HuH-7 (cell line): Measurements from ENCODE around the gene NBEAL2.

Experiments
- DNase-seq: peaks from one replicate; pipeline ENCODE4 v3.0.0; 2011; ENCODE audit warnings: low spot score

NBEAL2 gene

GRCh38 chr3:46986782-46987310 is 7.4 kb downstream of the NBEAL2 start:
- no peak for DNase-seq

- no peak for DNase-seq
Observed at GRCh38 chr3:46987319-46987742, 7.9 kb downstream of the NBEAL2 start.

- no peak for DNase-seq
Observed at GRCh38 chr3:46987743-46988401, 8.4 kb downstream of the NBEAL2 start.

- no peak for DNase-seq
Observed at GRCh38 chr3:46988616-46989015, 9.2 kb downstream of the NBEAL2 start.

- DNase-seq: no peak
Observed at GRCh38 chr3:46989146-46989810, 9.8 kb downstream of the NBEAL2 start.

GRCh38 chr3:46990573-46991374 is 11.3 kb downstream of the NBEAL2 start:
- DNase-seq: no peak

- DNase-seq: no peak
Observed at GRCh38 chr3:46991406-46992165, 12.1 kb downstream of the NBEAL2 start.

- DNase-seq: no peak
Observed at GRCh38 chr3:46992231-46992630, 12.8 kb downstream of the NBEAL2 start.

- DNase-seq: no peak
Observed at GRCh38 chr3:46993292-46993691, 13.8 kb downstream of the NBEAL2 start.

GRCh38 chr3:46993986-46994385 is 14.5 kb downstream of the NBEAL2 start:
- DNase-seq: no peak

GRCh38 chr3:46994801-46995731 is 15.6 kb downstream of the NBEAL2 start:
- DNase-seq: no peak

GRCh38 chr3:46995901-46996562 is 16.6 kb downstream of the NBEAL2 start:
- no peak for DNase-seq

- no peak for DNase-seq
Observed at GRCh38 chr3:46996689-46997452, 17.4 kb downstream of the NBEAL2 start.

GRCh38 chr3:46997453-46998091 is 18.1 kb downstream of the NBEAL2 start:
- DNase-seq: no peak

GRCh38 chr3:46998121-46998851 is 18.8 kb downstream of the NBEAL2 start:
- DNase-seq: peak; percentile 99

GRCh38 chr3:46998852-46999515 is 19.5 kb downstream of the NBEAL2 start:
- DNase-seq: no peak

- no peak for DNase-seq
Observed at GRCh38 chr3:46999516-47000197, 20.2 kb downstream of the NBEAL2 start.
